Hepatic stellate cell (primary cell): ENCODE results near the gene RAB11FIP3.
"Not testable (repeated sequence)": the region's sequence is repeated elsewhere in the genome, so short reads cannot be mapped to it uniquely, and the experiment has no call there.

Experiments used
- DNase-seq: peaks from one replicate; pipeline ENCODE4 v3.0.0; 2011; ENCODE audit warnings: low spot score

RAB11FIP3 gene

GRCh38 chr16:467249-467871 lies 41.9 kb downstream of the RAB11FIP3 start:
- DNase-seq: not testable (repeated sequence)

GRCh38 chr16:468068-468821 lies 42.8 kb downstream of the RAB11FIP3 start:
- no peak for DNase-seq

- not testable (repeated sequence) for DNase-seq
Measured at GRCh38 chr16:469459-469858, 44.0 kb downstream of the RAB11FIP3 start.

GRCh38 chr16:470418-470817 lies 45.0 kb downstream of the RAB11FIP3 start:
- DNase-seq: no peak

GRCh38 chr16:471353-472198 lies 46.1 kb downstream of the RAB11FIP3 start:
- no peak for DNase-seq

GRCh38 chr16:472199-472504 lies 46.7 kb downstream of the RAB11FIP3 start:
- no peak for DNase-seq

GRCh38 chr16:473046-474043 lies 47.9 kb downstream of the RAB11FIP3 start:
- no peak for DNase-seq

- no peak for DNase-seq
Measured at GRCh38 chr16:474420-475122, 49.1 kb downstream of the RAB11FIP3 start.

- DNase-seq: no peak
Measured at GRCh38 chr16:476039-476438, 50.6 kb downstream of the RAB11FIP3 start.

GRCh38 chr16:477301-478157 lies 52.1 kb downstream of the RAB11FIP3 start:
- no peak for DNase-seq

- not testable (repeated sequence) for DNase-seq
Measured at GRCh38 chr16:478287-478686, 52.8 kb downstream of the RAB11FIP3 start.

- no peak for DNase-seq
Measured at GRCh38 chr16:482468-483185, 57.2 kb downstream of the RAB11FIP3 start.

GRCh38 chr16:483341-484075 lies 58.1 kb downstream of the RAB11FIP3 start:
- DNase-seq: no peak

GRCh38 chr16:489606-490005 lies 64.2 kb downstream of the RAB11FIP3 start:
- DNase-seq: no peak

- DNase-seq: no peak
Measured at GRCh38 chr16:490768-491167, 65.3 kb downstream of the RAB11FIP3 start.

- no peak for DNase-seq
Measured at GRCh38 chr16:491220-491919, 65.9 kb downstream of the RAB11FIP3 start.

- no peak for DNase-seq
Measured at GRCh38 chr16:492211-492875, 66.9 kb downstream of the RAB11FIP3 start.

- DNase-seq: not testable (repeated sequence)
Measured at GRCh38 chr16:494676-495075, 69.2 kb downstream of the RAB11FIP3 start.
